Upper lobe of left lung (tissue), 4 donors: ENCODE measurements around the gene SPRYD4.
A peak's percentile ranks its signal among the peaks of the same experiment; 100 is the strongest.

ENCODE experiments used
- CTCF ChIP-seq, 6 experiments: fragments of 450-650 bp in 4 of 6; fragments of 200-600 bp in 2 of 6; sonication (generic) in 2 of 6; IDR thresholded peaks; one replicate each; pipeline ENCODE4 v1.5.1; 2016 to 2019; ENCODE audit warnings: antibody characterized with exemption in 6 of 6
- EP300 ChIP-seq, 4 donors: sonication (generic); formaldehyde crosslinking; IDR thresholded peaks; one replicate each; pipeline ENCODE4 v1.5.1; 2017; ENCODE audit warnings: antibody characterized with exemption in 4 of 4, control low read depth in 2 of 4
- POLR2A ChIP-seq, 4 donors: fragments of 450-650 bp; IDR thresholded peaks; one replicate each; pipeline ENCODE4 v1.5.1; 2016 to 2017; ENCODE audit warnings: antibody characterized with exemption in 4 of 4, mild to moderate bottlenecking in 2 of 4
- POLR2AphosphoS5 ChIP-seq, 2 donors: sonication (generic); formaldehyde crosslinking; IDR thresholded peaks; one replicate each; pipeline ENCODE4 v1.5.1; 2017; ENCODE audit warnings: antibody characterized with exemption in 2 of 2

GRCh38 chr12:56448860-56449621 is 19.3 kb upstream of the SPRYD4 start, which contains the start of gene TIMELESS:
- TF ChIP-seq CTCF (IDR thresholded peaks at IDR 0.05) (peak in 3 of 6 experiments; percentile 33 to 43 (median 35)), POLR2A (IDR thresholded peaks at IDR 0.05) (peak in 3 of 4 donors; percentile 41 to 78 (median 74)), POLR2AphosphoS5 (IDR thresholded peaks at IDR 0.05) (peak; percentile 78 to 87), EP300 (IDR thresholded peaks at IDR 0.05) (no peak)
